ENCODE results near the gene PYGL. TPM values are rescaled to one million over a fixed set of nuclear protein-coding genes. Genes with fewer than 3 reads are reported as not detected.

PYGL gene
- total RNA-seq, 1 experiment from 2014 or later = 41.2 TPM

- Mint-ChIP-seq H3K27me3 (ENCODE audit: unreplicated experiment) (no peaks in the 10 kb centered on the region), H3K36me3 (ENCODE audit: insufficient read depth, unreplicated experiment) (no peaks in the 10 kb centered on the region), H3K27ac (ENCODE audit: unreplicated experiment) (no peak overlapping the region), H3K4me1 (ENCODE audit: low read depth, unreplicated experiment) (peaks cover 42% of the 10 kb centered on the region), H3K4me3 (ENCODE audit: low read depth, unreplicated experiment) (no peak overlapping the region), H3K9me3 (ENCODE audit: low read depth, unreplicated experiment) (no peaks in the 10 kb centered on the region)
- DNase-seq = no peak
- intact Hi-C loops (cut with micrococcal nuclease; ENCODE audit: unreplicated experiment) = no loop called here
- TF ChIP-seq CTCF (IDR thresholded peaks at IDR 0.05; ENCODE audit: unreplicated experiment) = no peak
- BruUV-seq (replicated peaks) = no TSS peak
- CTCF ChIA-PET = no interaction called here
Observed at GRCh38 chr14:50936016-50936340, 8.3 kb downstream of the PYGL start.

- Mint-ChIP-seq H3K27ac (ENCODE audit: unreplicated experiment) (no peak overlapping the region), H3K9me3 (ENCODE audit: low read depth, unreplicated experiment) (no peaks in the 10 kb centered on the region), H3K27me3 (ENCODE audit: unreplicated experiment) (no peaks in the 10 kb centered on the region), H3K4me1 (ENCODE audit: low read depth, unreplicated experiment) (peaks cover 42% of the 10 kb centered on the region), H3K36me3 (ENCODE audit: insufficient read depth, unreplicated experiment) (no peaks in the 10 kb centered on the region), H3K4me3 (ENCODE audit: low read depth, unreplicated experiment) (no peak overlapping the region)
- TF ChIP-seq CTCF (IDR thresholded peaks at IDR 0.05; ENCODE audit: unreplicated experiment) = no peak
- CTCF ChIA-PET = no interaction called here
- no TSS peak for BruUV-seq (replicated peaks)
- intact Hi-C loops (cut with micrococcal nuclease; ENCODE audit: unreplicated experiment) = no loop called here
- DNase-seq = no peak
Observed at GRCh38 chr14:50935126-50936015, 8.9 kb downstream of the PYGL start.

GRCh38 chr14:50932592-50933495, 11.4 kb downstream of the PYGL start:
- H3K36me3 Mint-ChIP-seq (ENCODE audit: insufficient read depth, unreplicated experiment) = no peaks in the 10 kb centered on the region
- H3K4me3 Mint-ChIP-seq (ENCODE audit: low read depth, unreplicated experiment) = peak overlapping the region; percentile 6
- no peak for DNase-seq
- no TSS peak for BruUV-seq (replicated peaks)
- TF ChIP-seq CTCF (IDR thresholded peaks at IDR 0.05; ENCODE audit: unreplicated experiment) = no peak
- peaks cover 40% of the 10 kb centered on the region for H3K4me1 Mint-ChIP-seq (ENCODE audit: low read depth, unreplicated experiment)
- CTCF ChIA-PET = interaction anchor here (1.0 kb wide), 1 partner anchor 162 kb away, joined by 3 read pairs; the partner anchor contains the start of gene TRIM9
- intact Hi-C loops (cut with micrococcal nuclease; ENCODE audit: unreplicated experiment) = no loop called here
- peak overlapping the region; percentile 27 for H3K27ac Mint-ChIP-seq (ENCODE audit: unreplicated experiment)
- no peaks in the 10 kb centered on the region for H3K9me3 Mint-ChIP-seq (ENCODE audit: low read depth, unreplicated experiment)
- no peaks in the 10 kb centered on the region for H3K27me3 Mint-ChIP-seq (ENCODE audit: unreplicated experiment)

GRCh38 chr14:50932156-50932555, 12.1 kb downstream of the PYGL start:
- peak overlapping the region; percentile 27 for H3K27ac Mint-ChIP-seq (ENCODE audit: unreplicated experiment)

More at GRCh38 chr14:50932156-50932555, 12.1 kb downstream of the PYGL start:
- H3K27me3 Mint-ChIP-seq (ENCODE audit: unreplicated experiment) = no peaks in the 10 kb centered on the region
- no peak for DNase-seq
- no TSS peak for BruUV-seq (replicated peaks)
- H3K4me1 Mint-ChIP-seq (ENCODE audit: low read depth, unreplicated experiment) = peaks cover 33% of the 10 kb centered on the region
- CTCF ChIA-PET = no interaction called here
- H3K9me3 Mint-ChIP-seq (ENCODE audit: low read depth, unreplicated experiment) = no peaks in the 10 kb centered on the region
- H3K36me3 Mint-ChIP-seq (ENCODE audit: insufficient read depth, unreplicated experiment) = no peaks in the 10 kb centered on the region
- intact Hi-C loops (cut with micrococcal nuclease; ENCODE audit: unreplicated experiment) = no loop called here
- H3K4me3 Mint-ChIP-seq (ENCODE audit: low read depth, unreplicated experiment) = no peak overlapping the region
- TF ChIP-seq CTCF (IDR thresholded peaks at IDR 0.05; ENCODE audit: unreplicated experiment) = no peak

Measured in Calu3 (cell line).